GM18507 (cell line): Measurements from ENCODE around the gene ARID2.

Source experiments
- DNase-seq: peaks from one replicate; pipeline ENCODE4 v3.0.0; 2011; ENCODE audit warnings: low read depth; ENCODE audit not compliant: insufficient read length; ENCODE audit errors: extremely low spot score
- FAIRE-seq: peaks from 2 replicates; lab custom pipeline; 2011; peaks lifted over from hg19 to GRCh38; lab: Jason Lieb, UNC

The ARID2 gene

DNA sequence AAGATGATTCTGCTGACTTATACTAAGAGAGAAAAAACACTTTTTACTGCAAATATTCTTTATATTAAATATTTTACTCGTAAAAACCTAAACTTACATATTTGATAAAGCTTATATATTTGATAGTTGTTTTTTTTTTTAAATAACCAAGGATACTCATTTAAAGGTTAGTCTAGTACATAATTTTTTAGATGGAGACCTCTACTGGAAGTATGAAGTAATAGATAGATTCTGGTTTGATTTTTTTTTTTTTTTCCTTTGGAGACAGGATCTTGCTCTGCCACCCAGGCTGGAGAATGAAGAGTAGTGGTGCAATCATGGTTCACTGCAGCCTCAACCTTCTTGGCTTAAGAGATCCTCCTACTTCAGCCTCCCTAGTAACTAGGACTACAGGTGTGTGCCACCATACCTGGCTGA is 16.4 kb downstream of the ARID2 start:
- FAIRE-seq (no peak), DNase-seq (no peak)

DNA sequence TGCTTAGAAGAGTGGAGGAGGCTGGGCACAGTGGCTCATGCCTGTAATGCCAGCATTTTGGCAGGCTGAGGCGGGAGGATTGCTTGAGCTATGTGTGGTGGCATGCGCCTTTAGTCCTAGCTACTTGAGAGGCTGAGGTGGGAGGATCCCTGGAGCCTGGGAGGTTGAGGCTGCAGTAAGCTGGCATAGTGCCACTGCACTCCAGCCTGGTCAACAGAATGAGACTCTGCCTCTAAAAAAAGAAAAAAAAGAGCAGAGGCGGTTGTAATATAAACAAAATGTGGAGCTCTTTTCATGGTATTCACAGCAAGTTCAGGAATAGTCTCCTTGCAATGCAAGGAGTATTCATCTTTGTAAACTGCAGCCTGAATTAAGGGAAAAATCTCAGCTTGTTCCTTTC is 27.2 kb downstream of the ARID2 start:
- FAIRE-seq (no peak), DNase-seq (no peak)

DNA sequence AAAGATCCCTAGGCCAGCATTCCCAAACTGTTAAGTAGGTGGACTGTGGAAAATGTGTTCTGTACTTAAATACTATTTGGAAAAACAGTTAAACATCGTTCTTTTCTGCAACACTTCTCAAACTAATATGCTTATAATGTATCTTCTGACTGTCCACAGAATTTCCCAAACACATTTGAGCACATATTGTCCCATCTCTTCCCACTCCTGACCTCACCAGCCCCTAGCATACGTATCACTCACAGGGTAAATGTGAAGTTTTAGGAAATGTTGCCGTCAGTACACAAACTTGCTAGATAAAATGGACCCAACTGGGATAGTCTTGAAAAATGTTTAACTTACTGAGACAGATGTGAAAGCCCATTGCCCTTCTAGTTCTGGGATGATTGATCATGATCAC is 27.7 kb downstream of the ARID2 start:
- FAIRE-seq (peak; percentile 45), DNase-seq (no peak)

DNA sequence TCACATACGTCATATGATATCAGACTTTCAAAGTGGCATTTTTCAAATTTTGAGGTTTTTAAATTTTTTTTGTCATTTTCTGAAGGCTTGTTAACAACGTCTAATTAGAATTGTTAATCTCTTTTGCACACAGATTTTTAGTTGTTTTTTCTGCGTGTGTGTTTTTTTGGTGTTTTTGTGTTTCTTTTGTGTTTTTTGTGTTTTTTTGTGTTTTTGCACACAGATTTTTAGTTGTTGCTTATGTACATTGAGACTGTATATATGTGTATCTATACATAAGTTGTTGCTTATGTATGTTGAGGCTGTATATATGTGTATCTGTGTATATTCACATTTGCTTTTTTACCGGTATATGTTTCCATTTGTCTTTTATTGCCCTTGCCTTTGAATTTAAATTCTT is 30.8 kb downstream of the ARID2 start:
- DNase-seq (no peak), FAIRE-seq (no peak)

DNA sequence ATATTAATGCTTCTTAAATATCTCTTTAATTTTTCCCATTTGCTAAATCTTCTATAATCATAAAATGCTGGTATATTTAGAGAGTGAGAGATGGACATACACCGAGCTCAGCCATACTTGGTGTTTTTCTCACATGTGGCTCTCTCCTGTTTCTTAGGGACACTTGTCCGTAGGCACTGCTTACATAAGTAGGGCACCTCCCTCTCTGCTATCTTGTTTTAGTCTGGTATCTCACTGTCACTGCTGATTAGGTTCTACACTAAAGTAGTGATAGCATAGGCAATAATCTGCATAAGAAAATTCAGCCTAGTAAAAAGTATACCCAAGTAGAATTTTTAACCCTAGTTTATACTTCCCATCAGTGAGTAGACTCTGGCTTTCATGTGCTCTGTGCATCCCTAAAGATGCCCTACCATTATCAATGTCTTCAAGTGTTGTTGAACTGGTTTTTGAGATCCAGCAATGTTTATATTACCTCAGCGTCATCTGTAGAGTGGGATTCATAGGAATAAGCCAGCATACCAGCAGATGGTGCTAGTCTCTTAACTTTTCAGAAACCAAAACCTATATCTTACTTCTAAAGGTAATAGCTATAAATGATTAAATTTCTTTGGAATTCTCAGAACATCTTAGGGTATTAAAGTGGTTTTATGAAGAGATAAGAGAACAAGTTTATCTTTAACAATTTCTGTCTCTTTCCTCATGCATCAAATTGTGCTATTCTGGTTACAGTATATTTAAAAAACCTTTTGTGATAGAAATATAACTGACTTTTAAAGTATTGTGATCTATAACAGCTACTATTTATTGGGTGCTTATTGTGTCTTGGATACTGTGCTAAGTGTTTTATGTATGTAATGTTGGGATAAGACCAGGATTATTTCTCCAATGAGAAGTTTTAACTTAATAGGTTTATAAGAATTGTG is 32.9 kb downstream of the ARID2 start:
- peak; percentile 83 for FAIRE-seq

DNA sequence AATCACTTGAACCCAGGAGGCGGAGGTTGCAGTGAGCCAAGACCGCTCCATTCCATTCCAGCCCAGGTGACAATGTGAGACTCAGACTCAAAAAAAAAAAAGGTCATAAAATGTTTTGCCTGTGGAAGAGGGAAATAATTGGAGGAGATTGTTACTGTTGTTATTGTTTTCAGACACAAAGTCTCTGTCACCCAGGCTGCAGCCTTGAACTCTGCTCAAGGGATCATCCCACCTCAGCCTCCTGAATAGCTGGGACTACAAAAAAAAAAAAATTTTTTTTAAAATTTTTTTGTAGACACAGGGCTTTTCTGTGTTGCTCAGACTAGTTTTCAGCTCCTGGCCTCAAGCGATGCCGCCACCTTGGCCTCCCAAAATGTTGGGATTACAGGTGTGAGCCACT is 33.9 kb downstream of the ARID2 start:
- no peak for FAIRE-seq
- DNase-seq = no peak

More for the DNA sequence above, 32.9 kb downstream of the ARID2 start:
- DNase-seq = no peak

DNA sequence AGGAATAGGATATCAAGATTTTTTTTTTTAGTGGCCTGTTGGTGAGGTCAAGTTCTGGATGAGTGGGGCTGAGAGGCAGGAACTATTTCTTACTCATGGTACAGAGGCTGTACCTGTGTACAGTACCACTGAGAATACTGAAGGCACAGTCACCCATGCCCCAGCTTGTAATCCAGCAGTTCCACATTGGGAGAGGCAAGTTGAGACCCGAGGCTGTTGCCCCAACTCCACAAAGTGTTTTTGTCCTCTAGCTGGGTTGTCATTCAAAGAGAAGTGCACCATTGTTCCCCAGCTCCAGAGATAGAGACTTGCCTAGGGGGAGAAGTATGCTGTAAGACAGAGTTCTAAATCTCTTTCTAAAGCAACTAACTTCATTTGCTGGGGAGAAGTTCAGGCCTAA is 38.7 kb downstream of the ARID2 start:
- no peak for FAIRE-seq
- no peak for DNase-seq

DNA sequence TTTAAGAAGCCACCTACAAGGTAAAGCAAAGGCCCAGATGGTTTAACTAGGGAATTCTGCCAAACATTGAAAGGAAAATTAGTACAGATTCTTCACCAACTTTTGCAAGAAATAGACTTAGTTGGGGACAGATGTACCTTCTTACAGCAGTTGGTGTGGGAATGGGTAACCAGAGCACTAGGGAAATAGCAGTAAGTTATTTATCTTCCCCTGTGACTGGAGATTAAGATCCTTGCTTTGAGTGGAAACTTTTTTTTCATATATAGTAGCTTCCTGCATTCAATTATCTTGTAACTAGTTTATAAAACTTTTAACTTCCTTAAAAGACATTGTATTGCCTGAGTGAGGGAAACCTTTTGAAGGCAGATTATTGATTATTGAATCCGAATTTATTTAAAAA is 44.2 kb downstream of the ARID2 start:
- FAIRE-seq (no peak), DNase-seq (no peak)

DNA sequence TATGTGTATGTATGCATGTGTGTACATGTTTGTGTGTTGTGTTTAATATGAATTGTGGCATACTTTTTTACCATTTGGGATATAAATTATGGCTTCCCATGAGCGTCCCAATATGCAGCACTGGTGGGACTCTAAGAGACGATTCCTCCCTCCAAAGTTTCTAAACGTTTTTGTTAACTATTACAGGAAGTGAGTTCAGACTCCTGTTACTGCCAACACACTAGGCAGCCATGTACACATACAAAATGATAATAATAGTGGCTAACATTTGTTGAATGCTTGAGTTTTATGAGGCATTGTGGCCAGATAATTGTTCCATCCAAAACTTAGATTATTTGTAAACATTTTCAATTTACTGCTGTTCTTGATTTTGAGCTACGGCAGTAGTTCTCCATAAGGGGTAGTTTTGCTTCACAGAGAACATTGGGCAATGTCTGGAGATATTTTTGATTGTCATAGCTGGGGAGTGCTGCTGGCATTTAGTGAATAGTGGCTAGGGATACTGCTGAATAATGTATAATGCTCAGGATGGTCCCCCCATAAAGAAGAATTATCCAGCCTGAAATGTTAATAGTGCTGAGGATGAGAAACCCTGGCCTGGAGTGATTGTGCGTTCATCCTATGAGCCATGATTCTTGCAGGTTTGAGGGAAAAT is 45.1 kb downstream of the ARID2 start:
- DNase-seq (no peak), FAIRE-seq (no peak)

DNA sequence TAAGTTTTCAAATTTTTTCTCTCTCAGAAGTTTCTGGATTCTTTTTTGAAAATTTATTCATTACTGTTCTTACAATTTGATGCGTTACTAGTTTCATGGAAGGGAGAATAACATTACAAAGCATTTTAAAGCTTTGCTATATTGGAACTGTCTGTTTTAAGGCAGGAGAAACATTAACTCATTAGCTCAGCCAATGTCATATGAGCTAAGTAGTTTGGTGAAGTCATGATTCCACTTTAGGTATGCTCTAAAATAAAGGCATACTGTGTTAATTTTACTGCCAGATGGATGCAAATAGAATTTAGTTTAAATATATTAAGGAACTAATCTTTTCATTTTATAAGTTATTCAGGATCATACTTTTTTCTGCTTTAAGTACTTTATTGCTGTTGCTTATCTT is 46.0 kb downstream of the ARID2 start:
- no peak for FAIRE-seq
- no peak for DNase-seq

DNA sequence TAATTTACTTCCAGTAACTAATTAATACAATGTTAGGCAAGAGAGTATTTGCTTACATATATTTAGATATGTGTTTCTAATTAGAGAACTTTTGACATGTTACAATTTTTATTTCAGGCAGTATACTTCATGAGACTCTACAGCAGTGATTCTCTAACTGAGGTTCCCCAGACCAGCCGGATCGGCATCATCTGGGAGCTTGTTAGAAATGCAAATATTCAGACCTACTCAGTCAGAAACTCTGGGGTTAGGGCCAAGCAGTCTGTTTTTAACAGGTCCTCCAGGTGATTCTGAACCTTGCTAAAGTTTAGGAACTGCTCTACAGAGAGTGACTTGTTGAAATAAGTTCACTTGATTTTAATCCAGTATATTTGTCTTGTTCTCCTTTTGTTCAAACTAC is 46.5 kb downstream of the ARID2 start:
- DNase-seq (no peak), FAIRE-seq (peak; percentile 62)

DNA sequence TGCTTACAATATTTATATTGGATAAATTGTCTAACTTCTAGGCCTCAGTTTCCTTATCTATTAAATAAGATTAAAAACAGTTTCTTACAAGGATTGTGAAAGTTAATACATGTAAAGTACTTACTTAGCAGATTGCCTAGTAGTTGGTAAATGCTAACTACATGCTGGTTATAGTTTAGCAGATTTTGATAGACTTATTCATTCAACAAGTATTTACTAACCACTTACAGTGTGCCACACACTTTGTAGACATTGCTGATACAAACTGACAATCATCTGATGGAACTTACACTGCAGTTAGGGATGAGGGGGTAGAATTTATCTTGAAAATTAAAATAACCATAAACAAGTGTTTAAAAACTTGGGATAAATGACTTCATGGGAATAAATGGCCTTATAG is 50.4 kb downstream of the ARID2 start:
- DNase-seq = no peak
- no peak for FAIRE-seq

DNA sequence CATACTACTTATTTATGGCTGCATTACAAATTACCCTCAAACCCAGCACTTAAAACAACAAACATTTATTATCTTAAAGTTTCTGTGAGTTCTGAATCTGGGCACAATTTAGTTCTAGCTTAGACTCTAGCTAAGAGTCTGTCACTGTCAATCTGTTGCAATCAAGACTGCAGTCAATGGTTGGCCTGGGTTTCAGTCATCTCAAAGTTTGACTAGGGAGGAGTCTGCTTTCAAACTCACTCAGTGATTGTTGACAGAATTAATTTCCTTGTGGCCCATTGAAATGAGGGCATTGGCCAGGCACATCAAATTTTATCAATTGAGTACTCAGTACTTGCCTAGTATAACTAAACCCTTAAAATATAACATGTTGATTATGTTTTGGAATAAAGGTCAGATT is 51.6 kb downstream of the ARID2 start:
- no peak for DNase-seq
- FAIRE-seq = no peak

DNA sequence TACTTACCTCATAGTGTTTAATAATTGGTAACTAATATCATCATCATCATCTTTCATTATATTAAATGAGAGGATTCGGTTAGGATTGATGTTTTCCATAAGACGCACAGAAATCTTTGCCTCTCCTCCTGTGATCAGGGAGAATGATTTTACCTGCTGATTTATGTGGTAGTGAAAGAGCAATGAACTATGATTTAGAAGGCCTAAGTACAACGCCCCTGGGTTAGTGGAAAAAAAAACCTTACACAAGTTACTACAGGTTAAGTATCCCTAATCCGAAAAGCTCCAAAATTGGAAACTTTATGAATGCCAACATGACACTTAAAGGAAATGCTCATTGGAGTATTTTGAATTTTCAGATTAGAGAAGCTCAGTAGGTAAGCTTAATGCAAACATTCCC is 55.8 kb downstream of the ARID2 start:
- no peak for DNase-seq
- no peak for FAIRE-seq

DNA sequence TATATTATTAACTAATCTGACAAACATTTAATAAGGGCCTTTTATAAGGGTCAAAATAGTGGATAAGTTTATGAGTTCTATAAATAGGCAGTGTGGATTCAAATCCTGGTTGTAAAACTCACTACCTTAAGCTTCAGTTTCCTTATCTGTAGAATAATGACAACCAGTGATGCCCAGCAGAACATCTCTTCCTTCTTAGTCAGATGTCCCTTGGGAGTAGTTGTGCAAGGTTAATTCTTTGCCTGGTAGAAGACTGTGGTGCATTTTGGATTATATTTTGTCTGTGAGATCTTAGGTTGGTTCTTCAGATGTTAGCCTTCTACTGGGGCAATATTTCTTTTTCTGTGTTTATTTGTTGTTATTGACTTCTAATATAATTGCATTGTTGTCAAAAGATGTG is 59.5 kb downstream of the ARID2 start:
- FAIRE-seq = peak; percentile 15
- DNase-seq = no peak

DNA sequence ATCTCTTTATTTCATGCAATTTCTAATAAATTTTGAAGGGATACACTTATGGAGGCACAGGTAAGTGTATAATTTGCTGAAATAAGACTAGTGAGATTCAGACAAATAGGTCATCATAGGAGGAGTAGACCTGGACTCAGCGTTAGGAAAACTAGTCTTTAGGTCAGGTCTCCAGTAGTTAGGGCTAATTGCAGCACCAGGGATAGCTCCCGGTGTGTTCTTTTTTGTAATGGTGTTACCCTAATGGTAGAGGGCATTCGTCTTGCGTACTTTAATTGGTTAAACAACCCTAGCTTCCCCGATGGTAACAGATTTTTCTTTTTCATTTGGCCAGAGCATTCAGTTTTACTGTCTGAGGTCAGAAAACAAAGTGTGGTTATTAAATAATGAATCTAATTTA is 64.9 kb downstream of the ARID2 start:
- DNase-seq = no peak
- no peak for FAIRE-seq

DNA sequence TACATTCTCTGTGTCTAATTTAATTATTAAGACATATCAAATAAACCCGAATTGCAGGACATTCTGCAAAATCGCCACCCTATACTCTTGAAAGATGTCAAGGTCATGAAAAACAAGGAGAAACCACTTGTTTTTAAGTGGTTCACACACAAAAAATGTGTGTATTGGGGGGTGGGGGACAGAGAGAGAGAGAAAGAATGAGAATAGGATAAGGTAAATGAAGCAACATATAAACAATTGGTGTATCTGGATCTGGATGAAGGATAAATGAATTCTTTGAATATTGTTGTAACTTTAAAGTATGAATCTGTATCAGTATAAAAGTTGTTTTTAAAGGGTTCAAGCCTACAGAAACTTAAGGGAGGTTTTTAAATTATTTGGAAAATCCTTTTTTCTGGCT is 72.1 kb downstream of the ARID2 start:
- FAIRE-seq (no peak), DNase-seq (no peak)

DNA sequence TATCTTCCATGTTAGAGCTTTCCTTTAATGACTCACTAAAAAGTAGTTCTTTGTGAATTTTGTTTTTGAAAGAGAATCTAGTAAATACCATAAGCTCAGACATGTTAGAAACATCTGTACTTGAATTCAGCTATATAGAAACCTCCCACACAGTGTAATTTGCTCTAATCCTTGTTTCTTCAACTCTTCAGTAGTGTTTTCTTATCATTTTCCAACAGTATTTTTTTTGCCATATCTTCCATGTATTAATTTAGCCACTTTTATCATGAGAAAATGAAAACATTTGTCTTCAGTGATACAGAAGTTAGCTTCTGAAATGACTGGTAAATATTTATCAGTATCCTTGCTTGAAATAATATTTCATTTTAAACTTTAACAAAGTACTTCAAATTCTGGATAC is 73.6 kb downstream of the ARID2 start:
- no peak for FAIRE-seq
- no peak for DNase-seq

DNA sequence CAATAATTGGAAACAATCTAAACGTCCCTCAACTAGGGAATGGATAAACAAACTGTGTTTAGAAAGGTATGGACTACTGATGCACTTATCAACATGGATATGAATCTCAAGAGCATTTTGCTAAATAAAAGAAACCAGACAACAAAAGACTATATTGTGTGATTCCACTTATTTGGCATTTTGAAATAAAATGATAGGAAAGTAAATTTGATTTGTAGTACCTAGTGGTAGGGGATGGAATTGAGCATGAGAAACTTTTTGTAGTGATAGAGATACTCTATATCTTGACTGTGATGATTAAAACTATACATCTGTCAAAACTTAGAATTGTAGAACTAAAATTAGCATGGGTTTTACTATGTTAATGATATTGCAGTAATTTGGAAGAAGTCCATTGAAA is 87.1 kb downstream of the ARID2 start:
- no peak for FAIRE-seq
- DNase-seq = no peak

DNA sequence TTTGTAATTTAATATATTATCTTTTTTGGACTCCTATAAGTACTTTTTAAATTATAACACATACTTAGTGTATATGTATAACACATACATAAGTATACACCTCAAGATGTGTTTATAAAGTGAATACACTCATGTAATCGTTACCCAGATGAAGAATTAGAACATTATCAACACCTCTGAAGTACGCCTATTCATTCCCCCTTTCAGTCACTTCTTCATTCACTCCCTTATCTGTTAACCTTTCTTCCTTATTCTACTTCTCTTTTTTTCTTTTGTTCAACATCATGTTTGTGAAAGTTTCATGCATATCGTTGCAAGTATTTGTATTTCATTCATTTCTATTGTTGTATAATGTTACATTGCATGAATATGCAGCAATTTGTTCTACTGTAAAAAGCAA is 98.5 kb downstream of the ARID2 start:
- FAIRE-seq (no peak), DNase-seq (no peak)

DNA sequence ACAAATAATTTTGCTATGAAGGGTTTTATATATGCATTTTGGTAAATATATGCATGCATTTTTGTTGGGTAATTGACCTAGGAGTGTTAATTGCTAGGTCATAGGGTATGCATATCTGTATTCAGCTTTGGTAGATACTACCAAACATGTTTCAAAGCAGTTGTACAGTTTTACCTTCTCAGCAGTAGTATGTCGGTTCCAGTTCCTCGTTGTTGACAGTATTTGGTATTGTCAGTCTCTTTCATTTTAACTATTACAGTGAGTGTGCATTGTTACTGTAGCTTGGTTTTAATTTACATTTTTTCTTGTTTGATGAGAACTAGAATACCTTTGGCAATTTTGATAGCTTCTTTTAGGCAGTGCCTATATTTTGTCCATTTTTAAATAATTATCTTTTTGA is 98.9 kb downstream of the ARID2 start:
- DNase-seq = no peak
- no peak for FAIRE-seq
